Choroid plexus epithelial cell (primary cell): ENCODE results near the gene JMJD6.

Experiments
- DNase-seq: peaks from one replicate; pipeline ENCODE4 v3.0.0-alpha.2; 2010; ENCODE audit warnings: low read depth
- H3K4me3 ChIP-seq: 2 replicates; pipeline ENCODE4 v1.5.1; 2011; ENCODE audit warnings: low read depth, mild to moderate bottlenecking, control low read depth, low read length, moderate library complexity
- CTCF ChIP-seq: conservative IDR thresholded peaks from 2 replicates; pipeline ENCODE4 v1.5.1; 2011; ENCODE audit warnings: low read depth, mild to moderate bottlenecking, control low read depth, inconsistent platforms, low read length, moderate library complexity

The JMJD6 gene

GRCh38 chr17:76720941-76721340 lies 5.5 kb downstream of the JMJD6 start:
- no peak for DNase-seq
- no peak for TF ChIP-seq CTCF
- no peak overlapping the region for H3K4me3 ChIP-seq

GRCh38 chr17:76720211-76720610 lies 6.2 kb downstream of the JMJD6 start:
- no peak for TF ChIP-seq CTCF
- no peak overlapping the region for H3K4me3 ChIP-seq
- no peak for DNase-seq

GRCh38 chr17:76718516-76718915 lies 7.9 kb downstream of the JMJD6 start:
- TF ChIP-seq CTCF: no peak
- DNase-seq: no peak
- no peak overlapping the region for H3K4me3 ChIP-seq

- peak; percentile 98 for DNase-seq
- TF ChIP-seq CTCF: no peak
- peak overlapping the region; percentile 32 for H3K4me3 ChIP-seq
These were observed 9.6 kb downstream of the JMJD6 start for GRCh38 chr17:76716839-76717215.

GRCh38 chr17:76716146-76716838 lies 10.1 kb downstream of the JMJD6 start:
- TF ChIP-seq CTCF: no peak
- DNase-seq: peak; percentile 100
- H3K4me3 ChIP-seq: peak overlapping the region; percentile 32

GRCh38 chr17:76715496-76715830 lies 10.9 kb downstream of the JMJD6 start:
- no peak overlapping the region for H3K4me3 ChIP-seq
- no peak for DNase-seq
- no peak for TF ChIP-seq CTCF

GRCh38 chr17:76714822-76715495 lies 11.4 kb downstream of the JMJD6 start:
- peak; percentile 67 for DNase-seq
- TF ChIP-seq CTCF: peak; percentile 84
- no peak overlapping the region for H3K4me3 ChIP-seq
